ENCODE data around the gene ASXL3.

GRCh38 chr18:33612632-33613031 is 34.6 kb downstream of the ASXL3 start:
- TF ChIP-seq, protein P1, sequence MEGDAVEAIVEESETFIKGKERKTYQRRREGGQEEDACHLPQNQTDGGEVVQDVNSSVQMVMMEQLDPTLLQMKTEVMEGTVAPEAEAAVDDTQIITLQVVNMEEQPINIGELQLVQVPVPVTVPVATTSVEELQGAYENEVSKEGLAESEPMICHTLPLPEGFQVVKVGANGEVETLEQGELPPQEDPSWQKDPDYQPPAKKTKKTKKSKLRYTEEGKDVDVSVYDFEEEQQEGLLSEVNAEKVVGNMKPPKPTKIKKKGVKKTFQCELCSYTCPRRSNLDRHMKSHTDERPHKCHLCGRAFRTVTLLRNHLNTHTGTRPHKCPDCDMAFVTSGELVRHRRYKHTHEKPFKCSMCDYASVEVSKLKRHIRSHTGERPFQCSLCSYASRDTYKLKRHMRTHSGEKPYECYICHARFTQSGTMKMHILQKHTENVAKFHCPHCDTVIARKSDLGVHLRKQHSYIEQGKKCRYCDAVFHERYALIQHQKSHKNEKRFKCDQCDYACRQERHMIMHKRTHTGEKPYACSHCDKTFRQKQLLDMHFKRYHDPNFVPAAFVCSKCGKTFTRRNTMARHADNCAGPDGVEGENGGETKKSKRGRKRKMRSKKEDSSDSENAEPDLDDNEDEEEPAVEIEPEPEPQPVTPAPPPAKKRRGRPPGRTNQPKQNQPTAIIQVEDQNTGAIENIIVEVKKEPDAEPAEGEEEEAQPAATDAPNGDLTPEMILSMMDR (IDR thresholded peaks at IDR 0.05; ENCODE audit: low read length): no peak
- TF ChIP-seq EZH2phosphoT487 (IDR thresholded peaks at IDR 0.05; ENCODE audit: low read length): no peak

Measured in MM.1S (cell line).